ENCODE results near the gene HAPLN2. TPM values are rescaled to one million over a fixed set of nuclear protein-coding genes. Genes with fewer than 3 reads are reported as not detected.

The HAPLN2 gene
- total RNA-seq, 1 donor from 2014 or later: not detected

- H3K9ac ChIP-seq: no peak overlapping the region
- peaks cover 26% of the 10 kb centered on the region for H3K79me2 ChIP-seq (ENCODE audit: low read depth)
- H3K27ac Mint-ChIP-seq: no peak overlapping the region
Measured at GRCh38 chr1:156572663-156573018, 46.6 kb upstream of the HAPLN2 start.

GRCh38 chr1:156574039-156574633, 45.1 kb upstream of the HAPLN2 start:
- no peak overlapping the region for H3K9ac ChIP-seq
- H3K4me2 ChIP-seq: no peak overlapping the region
- H3K4me1 ChIP-seq: peaks cover 6% of the 10 kb centered on the region
- H3K79me2 ChIP-seq (ENCODE audit: low read depth): peaks cover 26% of the 10 kb centered on the region
- H3K4me1 Mint-ChIP-seq: peaks cover 27% of the 10 kb centered on the region
- peaks cover 5% of the 10 kb centered on the region for H3K36me3 Mint-ChIP-seq
- no peaks in the 10 kb centered on the region for H4K20me1 ChIP-seq (ENCODE audit: low read depth)
- TF ChIP-seq EZH2phosphoT487 (IDR thresholded peaks at IDR 0.05) (no peak), CTCF (IDR thresholded peaks at IDR 0.05) (no peak), EZH2 (IDR thresholded peaks at IDR 0.05) (no peak)
- no peak overlapping the region for H3K4me3 ChIP-seq
- no peaks in the 10 kb centered on the region for H3K36me3 ChIP-seq
- no peak for DNase-seq (ENCODE audit: low spot score)
- H2AFZ ChIP-seq (replicated peaks): no peak overlapping the region
- H3K4me3 Mint-ChIP-seq: peak overlapping the region; percentile 63
- no peaks in the 10 kb centered on the region for H3F3A ChIP-seq (ENCODE audit: low read depth)
- peaks cover 3% of the 10 kb centered on the region for H3K27me3 Mint-ChIP-seq (ENCODE audit: insufficient read depth, low read depth)
- no peaks in the 10 kb centered on the region for H3K27me3 ChIP-seq
- no peak overlapping the region for H3K27ac ChIP-seq
- H3K9me3 ChIP-seq (ENCODE audit: low read depth): no peaks in the 10 kb centered on the region
- H3K27ac Mint-ChIP-seq: no peak overlapping the region
- no peaks in the 10 kb centered on the region for H3K9me3 Mint-ChIP-seq

More at GRCh38 chr1:156572663-156573018, 46.6 kb upstream of the HAPLN2 start:
- Histone ChIP-seq H3K9me3 (ENCODE audit: low read depth) (no peaks in the 10 kb centered on the region), H4K20me1 (ENCODE audit: low read depth) (no peaks in the 10 kb centered on the region), H3F3A (ENCODE audit: low read depth) (no peaks in the 10 kb centered on the region), H2AFZ (replicated peaks) (peak overlapping the region; percentile 74), H3K27me3 (no peaks in the 10 kb centered on the region), H3K36me3 (no peaks in the 10 kb centered on the region), H3K4me2 (peak overlapping the region; percentile 84), H3K4me3 (peak overlapping the region; percentile 68), H3K4me1 (peaks cover 6% of the 10 kb centered on the region), H3K27ac (no peak overlapping the region)
- H3K27me3 Mint-ChIP-seq (ENCODE audit: insufficient read depth, low read depth): peaks cover 3% of the 10 kb centered on the region
- TF ChIP-seq EZH2 (IDR thresholded peaks at IDR 0.05): no peak
- no peak for TF ChIP-seq CTCF (IDR thresholded peaks at IDR 0.05)
- TF ChIP-seq EZH2phosphoT487 (IDR thresholded peaks at IDR 0.05): no peak
- no peaks in the 10 kb centered on the region for H3K9me3 Mint-ChIP-seq
- DNase-seq (ENCODE audit: low spot score): no peak
- H3K4me1 Mint-ChIP-seq: peaks cover 21% of the 10 kb centered on the region
- peak overlapping the region; percentile 96 for H3K4me3 Mint-ChIP-seq
- peaks cover 6% of the 10 kb centered on the region for H3K36me3 Mint-ChIP-seq

- Histone ChIP-seq H3K9me3 (ENCODE audit: low read depth) (no peaks in the 10 kb centered on the region), H3K36me3 (no peaks in the 10 kb centered on the region), H3K4me1 (no peaks in the 10 kb centered on the region), H3K9ac (no peak overlapping the region), H3K79me2 (ENCODE audit: low read depth) (no peaks in the 10 kb centered on the region), H3K27ac (no peak overlapping the region), H3F3A (ENCODE audit: low read depth) (no peaks in the 10 kb centered on the region), H3K4me2 (no peak overlapping the region), H3K27me3 (no peaks in the 10 kb centered on the region), H2AFZ (replicated peaks) (peak overlapping the region; percentile 45), H3K4me3 (no peak overlapping the region), H4K20me1 (ENCODE audit: low read depth) (no peaks in the 10 kb centered on the region)
- TF ChIP-seq EZH2 (IDR thresholded peaks at IDR 0.05) (no peak), EZH2phosphoT487 (IDR thresholded peaks at IDR 0.05) (no peak), CTCF (IDR thresholded peaks at IDR 0.05) (no peak)
- Mint-ChIP-seq H3K4me1 (peaks cover 11% of the 10 kb centered on the region), H3K4me3 (peak overlapping the region; percentile 24), H3K27ac (peak overlapping the region; percentile 20), H3K27me3 (ENCODE audit: insufficient read depth, low read depth) (peaks cover 8% of the 10 kb centered on the region), H3K36me3 (no peaks in the 10 kb centered on the region), H3K9me3 (no peaks in the 10 kb centered on the region)
- DNase-seq (ENCODE audit: low spot score): no peak
Measured at GRCh38 chr1:156577550-156577949, 41.7 kb upstream of the HAPLN2 start.

All from neural progenitor cell (in vitro differentiated cells).